WTC11 (cell line): ENCODE results near the gene SLC2A6. TPM values are rescaled to one million over a fixed set of nuclear protein-coding genes. Genes with fewer than 3 reads are reported as not detected.

Source experiments
- ATAC-seq: fragments of 200-7000 bp; cut with Tn5 transposase; 2 replicates; pipeline ENCODE4 v1.10.0; 2021; ENCODE audit warnings: mild to moderate bottlenecking, moderate library complexity
- CTCF ChIA-PET: fragments of 300-600 bp; sonication (Branson Sonifier 250); formaldehyde crosslinking; loops from one replicate; lab custom pipeline; 2021; ENCODE audit warnings: antibody characterized with exemption; lab: Charles Lee
- POLR2A ChIA-PET: fragments of 350-600 bp; sonication (Branson Sonifier 250); formaldehyde crosslinking; loops from one replicate; lab custom pipeline; 2021; ENCODE audit warnings: antibody characterized with exemption; lab: Charles Lee
- DNase-seq: peaks from one replicate; pipeline ENCODE4 v3.0.0; 2021; ENCODE audit warnings: low spot score
- H3K27ac Mint-ChIP-seq: 2 replicates; pipeline ENCODE4 v1.8.0; 2021; ENCODE audit warnings: mixed read lengths
- H3K27me3 Mint-ChIP-seq: 2 replicates; pipeline ENCODE4 v1.8.0; 2021; ENCODE audit warnings: low read depth, mild to moderate bottlenecking, moderate library complexity, mixed read lengths
- H3K36me3 Mint-ChIP-seq: 2 replicates; pipeline ENCODE4 v1.8.0; 2021; ENCODE audit warnings: mixed read lengths
- H3K4me1 Mint-ChIP-seq: 2 replicates; pipeline ENCODE4 v1.8.0; 2022; ENCODE audit warnings: mixed read lengths
- H3K4me3 Mint-ChIP-seq: 2 replicates; pipeline ENCODE4 v1.8.0; 2021; ENCODE audit warnings: mild to moderate bottlenecking, moderate library complexity, mixed read lengths
- H3K9me3 Mint-ChIP-seq: 2 replicates; pipeline ENCODE4 v1.8.0; 2021; ENCODE audit warnings: mixed read lengths
- ATF1 ChIP-seq: sonication (generic); formaldehyde crosslinking; IDR thresholded peaks from 2 replicates; pipeline ENCODE4 v1.8.1; 2023; ENCODE audit warnings: mild to moderate bottlenecking, moderate library complexity, missing genetic modification reagents
- ATF3 ChIP-seq: sonication (generic); formaldehyde crosslinking; conservative IDR thresholded peaks from 2 replicates; pipeline ENCODE4 v1.8.1; 2022; ENCODE audit warnings: mild to moderate bottlenecking, missing genetic modification reagents
- CBFB ChIP-seq: sonication (generic); formaldehyde crosslinking; IDR thresholded peaks from 2 replicates; pipeline ENCODE4 v1.8.1; 2022; ENCODE audit warnings: mild to moderate bottlenecking, low read depth, missing genetic modification reagents
- CREB1 ChIP-seq: sonication (generic); formaldehyde crosslinking; IDR thresholded peaks from 2 replicates; pipeline ENCODE4 v1.8.0; 2023; ENCODE audit warnings: mild to moderate bottlenecking, missing genetic modification reagents
- CREM ChIP-seq: sonication (generic); formaldehyde crosslinking; IDR thresholded peaks from 2 replicates; pipeline ENCODE4 v1.8.1; 2022; ENCODE audit warnings: mild to moderate bottlenecking, missing genetic modification reagents, moderate library complexity
- ELF4 ChIP-seq: sonication (generic); formaldehyde crosslinking; IDR thresholded peaks from 2 replicates; pipeline ENCODE4 v1.8.1; 2022; ENCODE audit warnings: low read depth, mild to moderate bottlenecking, moderate library complexity, missing genetic modification reagents
- EMX1 ChIP-seq: fragments of 250-450 bp; sonication (Bioruptor Pico); IDR thresholded peaks from 2 replicates; pipeline ENCODE4 v1.8.0; 2021; ENCODE audit warnings: mild to moderate bottlenecking
- FOXP1 ChIP-seq: sonication (generic); formaldehyde crosslinking; IDR thresholded peaks from 2 replicates; pipeline ENCODE4 v1.8.0; 2022; ENCODE audit warnings: missing genetic modification reagents, mild to moderate bottlenecking, moderate library complexity, borderline replicate concordance
- GTF2I ChIP-seq: fragments of 250-450 bp; sonication (Bioruptor Pico); conservative IDR thresholded peaks from 2 replicates; pipeline ENCODE4 v1.4.0; 2021; ENCODE audit warnings: mild to moderate bottlenecking
- HMGXB4 ChIP-seq: sonication (generic); formaldehyde crosslinking; IDR thresholded peaks from 2 replicates; pipeline ENCODE4 v1.8.1; 2023; ENCODE audit warnings: mild to moderate bottlenecking, moderate library complexity, missing genetic modification reagents
- JAZF1 ChIP-seq: fragments of 250-450 bp; sonication (Bioruptor Pico); IDR thresholded peaks from 2 replicates; pipeline ENCODE4 v1.9.0; 2021; ENCODE audit warnings: moderate library complexity, mild to moderate bottlenecking, inconsistent platforms
- JUN ChIP-seq: sonication (generic); formaldehyde crosslinking; IDR thresholded peaks from 2 replicates; pipeline ENCODE4 v1.8.0; 2023; ENCODE audit warnings: mild to moderate bottlenecking, missing genetic modification reagents
- KAT7 ChIP-seq: sonication (generic); formaldehyde crosslinking; IDR thresholded peaks from 2 replicates; pipeline ENCODE4 v1.8.1; 2023; ENCODE audit warnings: missing genetic modification reagents, mild to moderate bottlenecking, borderline replicate concordance
- MYBL2 ChIP-seq: sonication (generic); formaldehyde crosslinking; IDR thresholded peaks from 2 replicates; pipeline ENCODE4 v1.8.1; 2023; ENCODE audit warnings: mild to moderate bottlenecking, moderate library complexity, missing genetic modification reagents
- NFYB ChIP-seq: sonication (generic); formaldehyde crosslinking; conservative IDR thresholded peaks from 2 replicates; pipeline ENCODE4 v1.8.0; 2022; ENCODE audit warnings: low read depth, missing genetic modification reagents
- NR2C2 ChIP-seq: sonication (generic); formaldehyde crosslinking; IDR thresholded peaks from 2 replicates; pipeline ENCODE4 v1.8.0; 2022; ENCODE audit warnings: mild to moderate bottlenecking, missing genetic modification reagents
- OVOL2 ChIP-seq: fragments of 250-450 bp; sonication (Bioruptor Pico); IDR thresholded peaks from 2 replicates; pipeline ENCODE4 v1.9.0; 2021; ENCODE audit warnings: mild to moderate bottlenecking, borderline replicate concordance
- PRRX2 ChIP-seq: fragments of 250-450 bp; sonication (Bioruptor Pico); IDR thresholded peaks from 2 replicates; pipeline ENCODE4 v1.8.0; 2021; ENCODE audit warnings: mild to moderate bottlenecking
- RELA ChIP-seq: sonication (generic); formaldehyde crosslinking; IDR thresholded peaks from 2 replicates; pipeline ENCODE4 v1.8.1; 2022; ENCODE audit warnings: missing genetic modification reagents, mild to moderate bottlenecking, borderline replicate concordance
- SOX15 ChIP-seq: fragments of 250-450 bp; sonication (Bioruptor Pico); IDR thresholded peaks from 2 replicates; pipeline ENCODE4 v1.9.0; 2021; ENCODE audit warnings: mild to moderate bottlenecking
- STAT6 ChIP-seq: sonication (generic); formaldehyde crosslinking; conservative IDR thresholded peaks from 2 replicates; pipeline ENCODE4 v1.8.1; 2023; ENCODE audit warnings: mild to moderate bottlenecking, low read depth, missing genetic modification reagents, moderate library complexity
- TEAD1 ChIP-seq: sonication (generic); formaldehyde crosslinking; IDR thresholded peaks from 2 replicates; pipeline ENCODE4 v1.8.0; 2022; ENCODE audit warnings: mild to moderate bottlenecking, missing genetic modification reagents
- ZNF121 ChIP-seq: sonication (generic); formaldehyde crosslinking; IDR thresholded peaks from 2 replicates; pipeline ENCODE4 v1.8.0; 2023; ENCODE audit warnings: missing genetic modification reagents
- ZNF138 ChIP-seq: sonication (generic); formaldehyde crosslinking; conservative IDR thresholded peaks from 2 replicates; pipeline ENCODE4 v1.8.1; 2022; ENCODE audit warnings: mild to moderate bottlenecking, moderate library complexity, missing genetic modification reagents
- ZNF219 ChIP-seq: sonication (generic); formaldehyde crosslinking; IDR thresholded peaks from 2 replicates; pipeline ENCODE4 v1.8.0; 2023; ENCODE audit warnings: missing genetic modification reagents, mild to moderate bottlenecking, borderline replicate concordance
- ZNF281 ChIP-seq: sonication (generic); formaldehyde crosslinking; IDR thresholded peaks from 2 replicates; pipeline ENCODE4 v1.8.0; 2023; ENCODE audit warnings: mild to moderate bottlenecking, missing genetic modification reagents
- ZNF423 ChIP-seq: fragments of 250-450 bp; sonication (Bioruptor Pico); IDR thresholded peaks from 2 replicates; pipeline ENCODE4 v2.1.2; 2022; ENCODE audit warnings: mild to moderate bottlenecking, moderate library complexity
- total RNA-seq: library from RNA; stranded (reverse); gene quantifications from 3 replicates; pipeline ENCODE4 v1.2.3, GENCODE V29; 2021

SLC2A6 gene
- total RNA-seq, 1 experiment from 2014 or later, result 16.6 TPM

- H3K27ac Mint-ChIP-seq, result no peak overlapping the region
- CTCF ChIA-PET, result interaction anchor here (1.0 to 1.5 kb wide), 3 partner anchors 17 to 61 kb away, joined by 3 read pairs; no protein-coding TSS in a partner anchor
- TF ChIP-seq EMX1, result no peak
- TF ChIP-seq HMGXB4 (CRISPR knock-in tag), result no peak
- TF ChIP-seq GTF2I (CRISPR knock-in tag), result no peak
- no peak for TF ChIP-seq CREM (CRISPR knock-in tag)
- TF ChIP-seq ATF1, result no peak
- no peak for TF ChIP-seq ZNF219 (CRISPR knock-in tag)
- no peak for TF ChIP-seq KAT7 (CRISPR knock-in tag)
- TF ChIP-seq CREB1 (CRISPR knock-in tag), result no peak
- TF ChIP-seq STAT6 (CRISPR knock-in tag), result no peak
- no peak for TF ChIP-seq NR2C2
- TF ChIP-seq PRRX2 (CRISPR knock-in tag), result no peak
- DNase-seq, result no peak
- ATAC-seq, result no peak
- peaks cover 8% of the 10 kb centered on the region for H3K9me3 Mint-ChIP-seq
- H3K36me3 Mint-ChIP-seq, result peaks cover 10% of the 10 kb centered on the region
- H3K4me3 Mint-ChIP-seq, result no peak overlapping the region
- peaks cover 14% of the 10 kb centered on the region for H3K27me3 Mint-ChIP-seq
- peaks cover 19% of the 10 kb centered on the region for H3K4me1 Mint-ChIP-seq
- POLR2A ChIA-PET, result no interaction called here
These were observed 53.8 kb downstream of the SLC2A6 start for GRCh38 chr9:133425049-133425632.

GRCh38 chr9:133424187-133424586 is 54.7 kb downstream of the SLC2A6 start:
- Mint-ChIP-seq H3K27me3 (peaks cover 11% of the 10 kb centered on the region), H3K27ac (no peak overlapping the region), H3K9me3 (peaks cover 8% of the 10 kb centered on the region), H3K4me3 (no peak overlapping the region), H3K36me3 (peaks cover 10% of the 10 kb centered on the region), H3K4me1 (peaks cover 22% of the 10 kb centered on the region)
- CTCF ChIA-PET, result interaction anchor here (1.0 to 1.4 kb wide), 2 partner anchors 18 to 35 kb away, joined by 3 read pairs; partner anchors contain the start of gene CACFD1
- TF ChIP-seq ELF4, result no peak
- TF ChIP-seq CREM (CRISPR knock-in tag), result no peak
- no peak for TF ChIP-seq SOX15 (CRISPR knock-in tag)
- TF ChIP-seq ZNF219 (CRISPR knock-in tag), result no peak
- no peak for TF ChIP-seq ZNF121 (CRISPR knock-in tag)
- no peak for TF ChIP-seq ATF3 (CRISPR knock-in tag)
- TF ChIP-seq CBFB, result no peak
- no peak for TF ChIP-seq MYBL2 (CRISPR knock-in tag)
- no peak for TF ChIP-seq FOXP1 (CRISPR knock-in tag)
- POLR2A ChIA-PET, result no interaction called here
- DNase-seq (no peak), ATAC-seq (no peak)

- peaks cover 8% of the 10 kb centered on the region for H3K9me3 Mint-ChIP-seq
- ATAC-seq, result no peak
- no peak overlapping the region for H3K4me3 Mint-ChIP-seq
- H3K27ac Mint-ChIP-seq, result no peak overlapping the region
- peaks cover 10% of the 10 kb centered on the region for H3K36me3 Mint-ChIP-seq
- ChIA-PET CTCF (interaction anchor here (1.0 to 2.3 kb wide), 3 partner anchors 34 to 185 kb away, joined by 3 to 8 read pairs (median 3); partner anchors contain the start of gene CACFD1), POLR2A (no interaction called here)
- no peak for DNase-seq
- peaks cover 11% of the 10 kb centered on the region for H3K27me3 Mint-ChIP-seq
- peaks cover 31% of the 10 kb centered on the region for H3K4me1 Mint-ChIP-seq
- no peak for TF ChIP-seq TEAD1 (CRISPR knock-in tag)
- TF ChIP-seq NFYB (CRISPR knock-in tag), result no peak
- no peak for TF ChIP-seq PRRX2 (CRISPR knock-in tag)
- no peak for TF ChIP-seq RELA
- TF ChIP-seq JAZF1 (CRISPR knock-in tag), result no peak
- no peak for TF ChIP-seq ZNF138 (CRISPR knock-in tag)
- TF ChIP-seq OVOL2 (CRISPR knock-in tag), result no peak
- no peak for TF ChIP-seq ZNF281
- TF ChIP-seq NR2C2, result no peak
- no peak for TF ChIP-seq JUN (CRISPR knock-in tag)
- TF ChIP-seq ZNF423 (CRISPR knock-in tag), result no peak
- TF ChIP-seq ZNF219 (CRISPR knock-in tag), result no peak
These were observed 55.7 kb downstream of the SLC2A6 start for GRCh38 chr9:133423216-133423615.
